BE2C (cell line): Measurements from ENCODE around the gene NACC2.

Experiments used
- DNase-seq: peaks from one replicate; pipeline ENCODE4 v3.0.0-alpha.2; 2020
- H3K27me3 ChIP-seq: fragments of 250-450 bp; sonication (Bioruptor Pico); 2 replicates; pipeline ENCODE4 v1.5.1; 2020; ENCODE audit warnings: mild to moderate bottlenecking
- H3K36me3 ChIP-seq: fragments of 250-450 bp; sonication (Bioruptor Pico); 2 replicates; pipeline ENCODE4 v1.5.1; 2020; ENCODE audit warnings: mild to moderate bottlenecking
- H3K4me1 ChIP-seq: fragments of 250-450 bp; sonication (Bioruptor Pico); 2 replicates; pipeline ENCODE4 v1.5.1; 2020
- H3K4me3 ChIP-seq: 2 replicates; pipeline ENCODE4 v1.5.1; 2011; ENCODE audit warnings: low read depth, low read length
- H3K9me3 ChIP-seq: fragments of 250-450 bp; sonication (Bioruptor Pico); 2 replicates; pipeline ENCODE4 v1.5.1; 2020
- TF ChIP-seq, protein P1 (sequence below): IDR thresholded peaks from 2 replicates; pipeline ENCODE4 v1.5.1; 2012; ENCODE audit warnings: mild to moderate bottlenecking, low read depth, low read length

NACC2 gene

DNA sequence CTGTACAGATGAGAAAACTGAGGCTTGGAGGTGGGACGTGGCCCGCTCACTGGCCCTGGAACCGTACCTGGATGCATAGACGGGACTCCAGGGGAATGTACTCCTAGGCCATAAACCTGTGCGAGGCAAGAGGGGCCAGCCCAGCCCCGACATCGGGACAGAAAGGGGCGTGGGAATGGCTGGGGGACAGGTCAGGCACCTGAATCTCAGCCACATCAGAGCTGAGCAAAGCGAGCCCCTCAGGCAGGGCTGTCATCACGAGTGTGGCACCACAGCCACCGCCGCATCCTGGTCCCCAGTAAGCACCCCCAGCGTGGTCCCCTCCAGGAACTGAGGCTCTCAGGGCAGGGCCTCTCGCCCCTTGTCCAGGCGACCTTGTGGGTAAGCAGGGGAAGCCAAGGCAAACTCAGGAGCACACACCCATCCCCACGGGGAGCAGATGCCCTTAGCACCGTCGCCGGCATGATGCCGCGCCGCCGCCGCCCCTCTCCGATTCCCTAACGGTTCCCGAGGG, 16.5 kb downstream of the NACC2 start:
- Histone ChIP-seq H3K4me3 (no peak overlapping the region), H3K27me3 (no peaks in the 10 kb centered on the region), H3K4me1 (no peaks in the 10 kb centered on the region), H3K36me3 (no peaks in the 10 kb centered on the region), H3K9me3 (no peaks in the 10 kb centered on the region)
- TF ChIP-seq, protein P1, sequence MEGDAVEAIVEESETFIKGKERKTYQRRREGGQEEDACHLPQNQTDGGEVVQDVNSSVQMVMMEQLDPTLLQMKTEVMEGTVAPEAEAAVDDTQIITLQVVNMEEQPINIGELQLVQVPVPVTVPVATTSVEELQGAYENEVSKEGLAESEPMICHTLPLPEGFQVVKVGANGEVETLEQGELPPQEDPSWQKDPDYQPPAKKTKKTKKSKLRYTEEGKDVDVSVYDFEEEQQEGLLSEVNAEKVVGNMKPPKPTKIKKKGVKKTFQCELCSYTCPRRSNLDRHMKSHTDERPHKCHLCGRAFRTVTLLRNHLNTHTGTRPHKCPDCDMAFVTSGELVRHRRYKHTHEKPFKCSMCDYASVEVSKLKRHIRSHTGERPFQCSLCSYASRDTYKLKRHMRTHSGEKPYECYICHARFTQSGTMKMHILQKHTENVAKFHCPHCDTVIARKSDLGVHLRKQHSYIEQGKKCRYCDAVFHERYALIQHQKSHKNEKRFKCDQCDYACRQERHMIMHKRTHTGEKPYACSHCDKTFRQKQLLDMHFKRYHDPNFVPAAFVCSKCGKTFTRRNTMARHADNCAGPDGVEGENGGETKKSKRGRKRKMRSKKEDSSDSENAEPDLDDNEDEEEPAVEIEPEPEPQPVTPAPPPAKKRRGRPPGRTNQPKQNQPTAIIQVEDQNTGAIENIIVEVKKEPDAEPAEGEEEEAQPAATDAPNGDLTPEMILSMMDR: no peak
- peak; percentile 8 for DNase-seq

DNA sequence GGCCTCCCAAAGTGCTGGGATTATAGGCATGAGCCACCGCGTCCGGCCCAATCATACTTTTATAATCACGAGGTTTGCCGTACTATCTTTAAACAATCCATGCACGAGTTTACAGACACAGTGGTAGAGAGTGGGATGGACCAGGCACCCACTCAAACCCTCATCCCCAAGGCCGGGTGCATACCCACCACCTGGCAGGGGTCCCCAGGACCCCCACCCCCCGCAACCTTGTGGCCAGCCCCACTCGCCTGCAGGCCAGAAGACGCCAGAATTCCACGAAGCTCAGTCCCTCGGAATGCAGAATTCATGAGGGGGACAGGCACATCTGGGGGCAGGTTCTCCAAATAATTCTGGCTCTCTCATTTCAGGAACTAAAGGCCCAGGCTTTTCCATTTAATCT, 17.1 kb downstream of the NACC2 start:
- no peak for DNase-seq
- H3K36me3 ChIP-seq: no peaks in the 10 kb centered on the region

DNA sequence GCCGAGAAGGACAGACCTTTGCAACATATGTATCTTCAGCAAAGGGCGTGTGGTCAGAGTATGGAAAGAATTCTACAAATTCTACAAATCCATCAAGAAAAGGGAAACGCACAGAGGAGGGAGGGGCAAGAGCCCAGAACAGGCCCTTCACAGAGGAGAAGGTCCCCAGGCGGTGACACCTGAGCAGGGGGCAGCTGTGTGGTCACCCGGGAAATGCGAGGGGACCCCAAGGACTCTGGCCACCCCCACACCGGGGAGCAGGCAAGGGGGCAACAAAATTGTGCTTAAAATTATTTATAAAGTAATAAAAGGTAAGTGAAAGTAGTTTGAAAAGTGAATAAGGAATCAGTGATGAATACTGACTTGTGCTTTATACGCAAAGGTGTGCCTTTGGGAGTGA, 17.6 kb downstream of the NACC2 start:
- no peak for DNase-seq
- Histone ChIP-seq H3K4me1 (no peaks in the 10 kb centered on the region), H3K9me3 (no peaks in the 10 kb centered on the region), H3K36me3 (no peaks in the 10 kb centered on the region), H3K4me3 (no peak overlapping the region), H3K27me3 (no peaks in the 10 kb centered on the region)
- TF ChIP-seq, protein P1: no peak

More for the DNA sequence above, 17.1 kb downstream of the NACC2 start:
- H3K4me3 ChIP-seq: no peak overlapping the region
- TF ChIP-seq, protein P1: no peak
- H3K27me3 ChIP-seq: no peaks in the 10 kb centered on the region
- no peaks in the 10 kb centered on the region for H3K4me1 ChIP-seq
- no peaks in the 10 kb centered on the region for H3K9me3 ChIP-seq

DNA sequence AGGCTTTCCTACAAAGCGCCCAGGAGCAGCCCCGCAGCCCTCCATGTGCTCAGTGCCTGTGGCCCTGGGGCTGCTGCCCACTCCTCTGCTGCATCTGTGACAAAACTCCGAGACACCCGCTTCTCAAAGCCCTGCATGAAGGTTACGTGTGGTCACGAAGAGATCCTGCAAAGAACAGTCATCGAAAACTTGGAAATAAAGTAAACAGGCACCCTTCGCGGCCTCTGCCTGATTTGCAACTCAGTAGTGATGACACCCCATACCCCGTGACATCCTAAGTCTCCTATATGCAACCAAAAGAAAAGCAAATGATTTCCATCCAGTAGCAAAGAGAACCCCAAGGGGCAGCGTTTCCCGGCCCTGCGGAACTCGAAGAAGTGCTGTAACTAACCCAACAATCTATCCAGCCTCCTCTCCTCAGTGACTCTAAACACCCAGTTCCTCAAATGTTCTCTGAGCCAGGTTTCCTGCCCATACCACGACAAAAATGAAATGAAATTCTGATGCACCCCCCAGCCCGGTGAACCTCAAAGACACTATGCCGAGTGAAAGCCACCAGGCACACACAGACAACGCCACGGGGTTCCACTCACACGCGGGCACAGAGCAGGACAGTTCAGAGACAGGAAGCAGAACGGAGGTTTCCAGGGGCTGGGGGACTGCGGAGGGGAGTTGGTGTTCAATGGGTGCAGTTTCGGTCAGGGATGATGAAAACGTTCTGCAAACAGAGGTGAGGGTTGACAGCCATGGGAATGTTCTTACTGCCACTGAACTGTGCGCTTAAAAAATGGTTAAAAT, 19.0 kb downstream of the NACC2 start:
- Histone ChIP-seq H3K4me3 (no peak overlapping the region), H3K27me3 (no peaks in the 10 kb centered on the region), H3K36me3 (no peaks in the 10 kb centered on the region), H3K9me3 (no peaks in the 10 kb centered on the region), H3K4me1 (no peaks in the 10 kb centered on the region)
- DNase-seq: no peak
- TF ChIP-seq, protein P1: no peak

DNA sequence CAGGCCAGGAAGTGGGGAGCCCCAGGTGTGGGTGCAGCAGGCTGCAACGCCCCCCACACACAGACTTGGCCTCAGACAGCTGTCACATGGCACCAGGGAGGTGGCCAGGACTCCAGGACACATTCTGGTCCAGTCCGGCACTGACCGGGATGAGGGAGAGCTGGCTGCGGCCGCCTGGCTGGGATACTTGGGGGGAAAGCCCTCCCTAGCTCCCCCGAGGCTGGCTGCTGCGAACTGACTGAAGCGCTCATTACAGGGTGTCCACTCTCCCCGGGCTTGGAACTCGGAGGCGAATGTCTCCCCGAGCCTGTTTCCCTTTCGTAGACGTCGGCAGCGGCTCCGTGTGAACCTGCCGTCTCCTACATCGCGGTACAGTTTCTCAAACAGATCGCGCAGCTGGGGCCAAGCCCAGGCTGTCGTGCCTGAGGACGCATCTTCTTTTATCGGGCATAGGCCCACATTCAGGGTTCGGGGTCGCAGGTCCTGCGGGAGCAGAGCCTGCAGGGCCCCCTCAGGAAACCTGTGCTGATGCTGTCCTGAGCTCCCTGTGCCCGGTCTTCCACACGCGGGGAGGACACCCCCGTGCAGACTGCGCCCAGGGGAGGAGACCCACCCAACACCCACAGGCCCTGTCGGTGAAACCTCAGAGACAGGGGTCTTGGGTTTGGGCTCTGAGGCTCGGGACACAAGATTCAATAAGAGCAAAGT, 19.8 kb downstream of the NACC2 start:
- Histone ChIP-seq H3K9me3 (no peaks in the 10 kb centered on the region), H3K27me3 (no peaks in the 10 kb centered on the region)
- TF ChIP-seq, protein P1: no peak

DNA sequence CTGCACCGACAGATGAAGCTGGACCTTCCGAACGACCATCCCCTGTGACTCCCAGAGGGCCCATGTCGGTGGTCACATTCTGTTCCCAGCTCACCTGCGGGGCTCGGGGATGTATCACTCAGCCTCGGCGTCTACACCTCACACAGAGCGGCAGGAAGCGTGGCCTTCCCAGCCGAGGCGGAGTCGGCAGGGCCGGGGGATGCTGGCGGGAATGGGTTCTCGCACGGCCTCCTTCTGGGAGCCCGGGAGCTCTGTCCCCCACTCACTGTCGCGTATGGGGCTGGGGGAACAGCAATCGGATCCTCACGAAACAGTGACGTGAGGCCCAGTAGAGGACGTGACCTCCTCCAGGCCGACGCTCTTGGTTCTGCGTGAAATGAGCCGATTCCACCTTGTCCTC, 20.4 kb downstream of the NACC2 start:
- H3K4me1 ChIP-seq: no peaks in the 10 kb centered on the region
- H3K27me3 ChIP-seq: no peaks in the 10 kb centered on the region
- H3K4me3 ChIP-seq: no peak overlapping the region
- peak; percentile 4 for DNase-seq
- no peaks in the 10 kb centered on the region for H3K9me3 ChIP-seq
- H3K36me3 ChIP-seq: no peaks in the 10 kb centered on the region
- TF ChIP-seq, protein P1: no peak

More for the DNA sequence above, 19.8 kb downstream of the NACC2 start:
- H3K4me3 ChIP-seq: no peak overlapping the region
- peak; percentile 9 for DNase-seq
- no peaks in the 10 kb centered on the region for H3K4me1 ChIP-seq
- no peaks in the 10 kb centered on the region for H3K36me3 ChIP-seq
